Ishikawa (cell line): Measurements from ENCODE around the gene CAVIN1.

ENCODE experiments used
- CEBPB ChIP-seq: IDR thresholded peaks from 2 replicates; pipeline ENCODE4 v1.6.1; 2012
- CREB1 ChIP-seq: IDR thresholded peaks from 2 replicates; pipeline ENCODE4 v1.6.1; 2012; ENCODE audit warnings: low read depth
- EGR1 ChIP-seq: IDR thresholded peaks from 2 replicates; pipeline ENCODE4 v1.6.1; 2012
- EP300 ChIP-seq: IDR thresholded peaks from 2 replicates; pipeline ENCODE4 v1.6.1; 2012; ENCODE audit warnings: borderline replicate concordance
- FOXM1 ChIP-seq: IDR thresholded peaks from 2 replicates; pipeline ENCODE4 v1.6.1; 2012; ENCODE audit warnings: low read depth, borderline replicate concordance
- MAX ChIP-seq: IDR thresholded peaks from 2 replicates; pipeline ENCODE4 v1.6.1; 2012
- NFIC ChIP-seq: IDR thresholded peaks from 2 replicates; pipeline ENCODE4 v1.6.1; 2012
- RAD21 ChIP-seq: IDR thresholded peaks from 2 replicates; pipeline ENCODE4 v1.6.1; 2012; ENCODE audit warnings: low read depth
- REST ChIP-seq: IDR thresholded peaks from 2 replicates; pipeline ENCODE4 v1.6.1; 2012; ENCODE audit warnings: low read depth, mild to moderate bottlenecking
- TAF1 ChIP-seq: IDR thresholded peaks from 2 replicates; pipeline ENCODE4 v1.6.1; 2012; ENCODE audit warnings: low read depth, mild to moderate bottlenecking
- TCF12 ChIP-seq: IDR thresholded peaks from 2 replicates; pipeline ENCODE4 v1.6.1; 2012; ENCODE audit warnings: low read depth
- TEAD4 ChIP-seq: IDR thresholded peaks from 2 replicates; pipeline ENCODE4 v1.6.1; 2012
- USF1 ChIP-seq: IDR thresholded peaks from 2 replicates; pipeline ENCODE4 v1.6.1; 2012
- YY1 ChIP-seq: IDR thresholded peaks from 2 replicates; pipeline ENCODE4 v1.6.1; 2012; ENCODE audit warnings: low read depth
- ZBTB7A ChIP-seq: IDR thresholded peaks from 2 replicates; pipeline ENCODE4 v1.6.1; 2012; ENCODE audit warnings: low read depth

Gene CAVIN1

DNA sequence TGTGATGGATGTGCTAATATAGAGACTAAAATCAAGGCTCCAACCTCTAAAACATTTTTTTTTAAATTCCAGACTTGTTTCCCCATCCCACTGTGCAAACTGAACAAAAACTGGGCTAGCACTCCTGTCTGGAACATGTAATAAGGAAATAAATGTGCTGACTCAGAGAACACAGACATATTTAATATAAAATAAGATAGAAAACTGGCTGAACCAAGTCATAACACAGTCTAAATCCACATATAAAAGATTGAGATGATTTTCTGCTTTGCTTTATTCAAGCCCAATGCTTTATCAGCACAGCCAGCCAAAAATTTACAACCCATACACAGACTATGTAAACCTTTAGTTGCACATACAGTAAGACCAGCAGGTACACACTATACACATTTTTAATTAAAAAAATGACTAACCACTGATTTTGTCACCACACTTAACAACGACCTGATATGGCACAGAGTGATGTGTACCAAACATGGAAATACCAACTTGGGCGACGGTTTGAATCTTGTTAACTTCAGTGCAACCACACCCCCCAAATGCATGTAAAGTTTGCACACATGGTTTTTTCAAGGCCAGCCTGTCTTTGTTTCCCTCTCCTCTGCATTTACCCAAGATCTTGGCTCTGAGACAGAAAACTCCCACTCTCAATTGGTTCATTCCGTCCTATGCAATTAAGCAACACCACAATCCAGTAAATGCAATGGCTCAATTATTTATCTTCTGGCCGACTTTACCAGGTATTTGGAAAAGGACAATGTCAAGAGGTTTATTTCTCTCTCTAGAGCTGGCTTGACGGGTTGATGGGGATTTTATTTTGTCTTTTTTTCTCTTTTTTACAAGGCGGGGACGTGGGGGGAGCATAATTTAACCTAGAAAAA is 36.0 kb downstream of the CAVIN1 start:
- no peak for TF ChIP-seq RAD21
- no peak for TF ChIP-seq EP300
- no peak for TF ChIP-seq CREB1
- no peak for TF ChIP-seq TEAD4
- no peak for TF ChIP-seq MAX
- TF ChIP-seq ZBTB7A: no peak
- TF ChIP-seq TAF1: no peak
- no peak for TF ChIP-seq REST
- TF ChIP-seq TCF12: no peak
- no peak for TF ChIP-seq USF1
- no peak for TF ChIP-seq YY1
- no peak for TF ChIP-seq NFIC
- no peak for TF ChIP-seq CEBPB
- TF ChIP-seq FOXM1: no peak
- TF ChIP-seq EGR1: no peak

- TF ChIP-seq REST: no peak
- TF ChIP-seq CEBPB: no peak
- TF ChIP-seq EP300: no peak
- no peak for TF ChIP-seq CREB1
- TF ChIP-seq TEAD4: no peak
- no peak for TF ChIP-seq NFIC
- TF ChIP-seq YY1: no peak
- TF ChIP-seq ZBTB7A: no peak
- no peak for TF ChIP-seq EGR1
- TF ChIP-seq FOXM1: no peak
- TF ChIP-seq TAF1: no peak
- TF ChIP-seq RAD21: no peak
- no peak for TF ChIP-seq TCF12
- no peak for TF ChIP-seq MAX
These were observed 41.2 kb downstream of the CAVIN1 start for GRCh38 chr17:42381898-42382297.

DNA sequence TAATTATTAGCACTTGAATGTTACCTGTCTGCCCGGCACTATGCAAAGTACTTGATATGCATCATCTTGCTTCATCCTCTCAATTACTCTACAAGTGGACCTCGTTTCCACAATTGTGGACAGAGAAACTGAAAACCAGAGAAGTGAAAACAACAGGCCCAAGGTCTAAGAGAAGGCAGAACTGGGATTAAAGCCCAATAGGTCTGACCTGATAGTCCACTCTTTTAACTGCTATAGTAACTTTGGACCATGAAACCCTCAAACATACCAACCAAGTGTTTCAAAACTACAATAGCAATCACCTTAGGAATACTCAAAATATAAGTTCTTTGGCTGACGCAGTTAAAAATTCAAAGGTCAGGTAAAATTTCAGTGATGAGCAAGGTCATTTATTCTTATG is 42.1 kb downstream of the CAVIN1 start:
- TF ChIP-seq REST: no peak
- TF ChIP-seq RAD21: no peak
- no peak for TF ChIP-seq TAF1
- TF ChIP-seq EP300: no peak
- no peak for TF ChIP-seq NFIC
- no peak for TF ChIP-seq CREB1
- no peak for TF ChIP-seq ZBTB7A
- no peak for TF ChIP-seq CEBPB
- no peak for TF ChIP-seq EGR1
- no peak for TF ChIP-seq USF1
- no peak for TF ChIP-seq YY1

GRCh38 chr17:42378959-42379594 is 44.0 kb downstream of the CAVIN1 start:
- TF ChIP-seq CREB1 (no peak), REST (no peak), TAF1 (no peak), USF1 (no peak), YY1 (no peak), RAD21 (no peak), EP300 (no peak)
